HG02981 (cell line): ENCODE measurements around the gene MACROH2A1.

ENCODE experiments used
- ATAC-seq: cut with Tn5 transposase; IDR thresholded peaks from one replicate; pipeline ENCODE4 v1.9.1; 2021; ENCODE audit warnings: mild to moderate bottlenecking, moderate library complexity; ENCODE audit not compliant: unreplicated experiment

MACROH2A1 gene

DNA sequence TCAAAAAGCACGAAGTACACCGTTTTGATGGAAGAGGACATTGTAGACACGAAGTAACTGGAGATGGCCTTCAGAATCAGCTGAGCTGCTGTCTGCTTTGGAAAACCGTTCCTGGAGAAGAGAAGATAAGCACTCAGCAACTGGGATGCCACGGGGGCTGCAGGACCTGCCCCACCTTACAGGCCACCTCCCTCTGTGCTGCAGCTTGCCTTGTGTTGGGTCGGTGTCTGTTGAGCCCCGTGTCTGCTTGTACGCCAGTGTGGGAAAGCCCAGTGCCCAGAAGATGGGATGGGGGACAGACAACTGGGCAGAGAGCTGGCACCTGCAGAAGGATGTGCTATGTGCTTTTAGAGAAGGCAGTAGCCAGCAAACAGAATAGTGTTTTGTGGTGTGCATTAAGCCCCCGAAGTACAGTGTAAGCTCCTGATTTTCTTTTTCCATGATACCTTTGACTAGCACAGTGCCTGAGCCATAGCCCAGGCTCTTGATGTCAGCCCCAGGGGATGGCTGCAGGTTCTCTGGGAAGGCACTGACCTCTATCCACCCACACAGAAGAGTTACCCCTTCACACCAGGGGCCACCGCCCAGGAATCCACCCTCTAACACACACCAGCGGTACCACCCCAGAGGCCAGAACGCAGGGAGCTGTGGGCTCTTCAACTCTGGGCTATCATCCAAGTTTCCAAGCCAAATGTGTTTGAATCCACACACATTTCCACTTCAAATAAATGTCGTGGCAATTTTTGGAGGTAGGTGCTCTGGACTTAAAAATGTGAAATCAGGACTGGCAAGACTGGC is 63.8 kb downstream of the MACROH2A1 start:
- ATAC-seq, result no peak

DNA sequence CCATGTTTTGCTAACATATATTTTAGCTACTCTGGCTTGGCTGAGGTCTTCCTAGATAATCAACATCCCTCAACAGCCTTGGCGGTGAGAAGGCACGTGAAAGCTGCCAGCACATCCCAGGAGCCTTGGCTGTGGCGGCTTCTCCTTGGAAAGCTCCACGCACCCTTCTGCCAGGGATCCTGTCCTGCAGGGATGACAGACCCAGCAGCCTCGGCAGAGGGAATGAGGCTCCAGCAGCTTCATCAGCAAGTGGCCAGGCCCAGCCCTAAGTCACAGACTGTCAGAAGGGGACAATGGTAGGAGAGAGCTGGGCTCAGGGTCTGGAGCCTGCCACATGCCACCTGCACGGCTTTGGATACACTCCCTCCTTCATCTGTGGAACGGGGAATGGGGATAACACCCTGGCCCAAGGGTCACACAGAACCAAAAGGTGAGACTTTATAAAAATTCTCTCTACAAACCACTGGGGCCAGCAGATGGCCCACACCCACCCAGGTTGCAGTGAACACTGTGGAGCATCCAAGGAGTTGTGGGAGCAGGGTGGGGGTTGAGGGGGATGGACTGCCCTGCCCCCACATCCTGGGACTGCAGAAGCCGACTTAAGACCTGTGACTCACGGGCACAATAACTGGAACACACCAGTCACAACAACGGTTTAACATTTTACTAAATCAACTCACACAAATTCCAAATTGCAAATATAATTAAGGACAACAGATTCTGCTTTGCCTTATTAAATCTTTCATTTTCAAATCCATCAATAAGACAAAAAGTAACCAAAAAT is 65.1 kb downstream of the MACROH2A1 start:
- ATAC-seq, result no peak

DNA sequence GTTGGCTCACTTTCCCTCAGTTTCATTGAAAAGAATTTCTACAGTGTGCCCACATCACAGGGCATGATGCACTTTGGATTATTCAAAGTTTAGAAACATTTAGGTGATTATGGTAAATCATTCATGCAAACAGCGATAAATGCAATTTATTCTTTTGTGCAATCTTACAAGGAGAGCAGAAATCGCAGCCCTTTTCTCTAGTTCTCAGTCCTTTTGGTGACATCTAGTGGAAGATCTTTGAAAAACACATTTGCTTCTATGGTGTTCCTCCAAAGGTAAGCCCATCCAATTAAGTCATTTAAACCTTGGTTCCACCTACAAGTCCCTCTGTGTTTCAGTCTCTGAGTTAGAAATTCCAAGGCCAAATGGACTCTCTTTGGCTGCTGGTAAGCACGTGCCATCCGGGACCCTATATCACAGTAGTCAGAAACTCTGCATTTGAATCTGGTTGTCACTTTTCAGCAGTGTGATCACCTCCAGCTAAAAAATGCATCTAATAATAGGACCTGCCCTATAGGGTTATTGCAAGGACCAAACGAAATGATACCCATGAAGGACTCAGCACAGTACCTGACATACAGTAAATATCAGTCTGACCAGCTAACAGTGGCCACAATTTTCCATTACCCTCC is 66.4 kb downstream of the MACROH2A1 start:
- no peak for ATAC-seq

DNA sequence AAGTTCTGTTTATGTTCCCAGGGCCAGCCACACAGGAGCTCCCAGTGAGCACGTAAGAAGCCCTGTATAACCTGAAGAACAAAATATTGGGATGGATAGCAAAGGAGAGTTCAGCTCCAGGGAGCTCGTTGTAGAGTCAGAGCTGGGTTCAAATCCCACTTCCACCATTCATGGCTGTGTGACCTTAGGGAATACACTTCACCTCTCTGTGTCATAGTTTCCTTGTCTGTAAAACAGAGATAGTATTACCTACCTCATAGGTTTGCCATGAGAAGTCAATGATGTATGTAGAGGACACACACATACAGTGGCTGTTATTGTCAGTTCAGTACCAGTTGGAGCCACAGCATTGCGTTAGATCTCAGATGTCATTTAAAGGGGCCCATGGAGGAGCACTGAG is 67.4 kb downstream of the MACROH2A1 start:
- no peak for ATAC-seq

DNA sequence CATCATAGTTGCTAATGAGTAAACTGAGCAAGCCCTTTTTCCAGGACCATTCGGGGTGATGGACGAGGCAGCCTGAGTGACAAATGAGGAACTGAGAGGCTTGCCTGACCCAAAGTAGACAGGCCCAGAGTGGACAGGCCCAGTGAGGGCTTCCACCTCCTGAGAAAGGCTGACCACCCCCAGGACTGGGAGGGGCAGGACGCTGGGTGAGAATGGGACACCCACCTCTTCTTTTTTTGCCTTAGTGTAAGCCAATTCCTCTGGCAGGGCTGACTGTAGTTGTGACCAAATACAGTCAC is 68.3 kb downstream of the MACROH2A1 start:
- ATAC-seq, result no peak

DNA sequence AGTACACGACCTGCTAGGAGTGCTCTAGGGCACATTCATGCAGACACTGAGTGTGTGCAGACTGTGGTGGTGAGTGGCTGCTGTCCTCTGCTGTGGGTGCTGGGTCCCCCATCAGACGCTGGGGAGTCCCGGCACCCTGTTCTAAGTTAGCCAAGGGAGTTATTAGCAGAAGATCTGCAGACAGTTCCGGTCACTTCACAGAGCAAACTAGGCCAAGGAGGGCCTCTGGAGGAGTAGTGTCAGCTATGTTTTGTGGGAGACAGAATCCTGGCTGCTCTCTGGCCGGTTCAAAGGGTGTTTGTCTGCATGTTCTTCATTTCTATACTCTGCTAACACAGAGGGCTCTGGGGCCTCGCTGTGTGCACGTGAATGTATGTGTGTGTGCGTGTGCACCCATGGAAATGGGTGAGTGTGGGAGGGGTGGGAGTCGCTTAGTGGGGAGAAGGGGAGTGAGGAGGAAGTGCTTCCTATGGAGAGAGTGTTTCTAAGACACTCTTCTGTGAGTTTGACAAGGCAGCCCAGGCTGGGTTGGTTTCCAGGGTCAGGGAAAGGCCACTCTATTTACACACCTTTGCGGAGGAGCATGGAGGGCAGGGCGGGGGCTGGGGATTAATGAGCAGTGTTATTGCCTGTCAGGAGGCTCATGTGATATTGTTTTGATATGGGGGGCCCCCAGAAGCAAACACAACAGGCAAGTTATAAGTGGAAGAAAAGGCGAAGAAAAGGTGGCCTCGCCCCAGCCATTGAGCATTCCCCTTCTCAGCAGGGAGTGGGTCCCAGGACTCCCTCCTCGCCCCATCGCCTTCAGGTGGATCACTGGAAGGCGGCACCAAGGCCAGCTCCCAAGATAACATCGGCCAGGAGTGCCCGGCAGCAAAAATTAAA is 68.9 kb downstream of the MACROH2A1 start:
- no peak for ATAC-seq

DNA sequence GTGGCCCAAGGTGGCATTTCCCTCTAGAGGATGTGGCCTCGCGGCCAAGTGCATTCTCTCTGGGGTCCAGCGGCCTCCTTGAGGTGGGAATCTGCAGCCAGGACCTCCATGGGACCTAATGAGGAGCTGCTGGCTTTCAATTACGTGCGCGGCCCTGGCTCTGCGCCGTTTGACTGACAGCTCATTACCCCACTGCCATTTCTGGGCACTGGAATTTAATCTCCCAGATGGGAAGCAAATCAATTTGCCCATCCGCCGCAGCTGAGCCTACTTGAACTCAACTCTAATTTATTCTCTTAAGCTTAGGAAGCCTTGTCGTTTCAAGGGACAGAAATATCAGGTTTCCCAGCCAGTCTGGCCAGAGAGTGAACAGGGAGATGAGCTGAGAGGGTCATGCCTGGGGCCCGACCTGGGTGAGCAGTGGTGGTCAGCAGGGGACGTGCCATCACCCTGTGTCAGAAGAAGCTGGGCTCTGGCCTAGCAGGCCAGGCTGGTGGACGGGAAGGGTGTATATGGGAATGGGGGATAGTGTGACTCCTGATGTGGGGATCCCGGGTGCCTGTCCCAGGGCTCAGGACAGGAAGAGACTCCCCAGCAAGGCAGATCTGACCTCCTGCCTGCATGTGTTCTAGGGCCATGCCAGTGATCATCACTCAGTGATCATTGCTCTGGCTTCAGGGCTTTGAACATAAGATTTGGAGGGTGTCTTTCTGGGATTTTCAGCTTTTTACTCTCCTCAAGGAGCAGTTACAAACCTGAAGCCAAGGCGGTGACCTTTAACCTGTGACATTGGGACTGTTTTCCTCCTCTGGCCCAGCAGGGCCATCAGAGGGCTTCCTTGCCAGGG is 69.7 kb downstream of the MACROH2A1 start:
- no peak for ATAC-seq

DNA sequence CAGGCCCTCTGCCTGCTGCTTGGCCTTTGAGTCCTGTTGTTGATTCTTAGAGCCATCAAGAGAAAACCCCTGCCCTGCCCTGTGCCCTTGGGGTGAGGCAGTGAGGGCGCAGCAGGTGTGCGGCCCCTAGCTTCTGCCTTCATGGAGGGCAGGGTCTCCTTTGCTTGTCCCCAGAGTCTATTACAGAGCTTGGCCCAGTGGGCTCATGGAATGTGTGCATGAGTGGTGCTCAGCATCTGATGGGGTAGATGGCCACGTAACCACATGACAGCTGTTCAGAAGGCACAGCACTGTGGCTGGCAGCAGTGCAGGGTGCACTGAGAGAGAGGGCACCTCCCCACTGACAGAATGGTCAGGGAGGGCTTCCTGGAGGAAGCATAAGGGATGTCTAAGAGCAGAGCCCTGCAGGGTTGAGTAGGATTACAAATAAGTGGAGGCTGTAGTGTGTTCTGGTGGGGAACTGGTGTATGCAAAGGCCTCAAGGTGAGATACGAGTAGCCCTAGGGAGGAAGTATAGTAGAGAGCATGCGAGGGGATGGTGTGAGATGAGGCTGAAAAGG is 70.8 kb downstream of the MACROH2A1 start:
- no peak for ATAC-seq

DNA sequence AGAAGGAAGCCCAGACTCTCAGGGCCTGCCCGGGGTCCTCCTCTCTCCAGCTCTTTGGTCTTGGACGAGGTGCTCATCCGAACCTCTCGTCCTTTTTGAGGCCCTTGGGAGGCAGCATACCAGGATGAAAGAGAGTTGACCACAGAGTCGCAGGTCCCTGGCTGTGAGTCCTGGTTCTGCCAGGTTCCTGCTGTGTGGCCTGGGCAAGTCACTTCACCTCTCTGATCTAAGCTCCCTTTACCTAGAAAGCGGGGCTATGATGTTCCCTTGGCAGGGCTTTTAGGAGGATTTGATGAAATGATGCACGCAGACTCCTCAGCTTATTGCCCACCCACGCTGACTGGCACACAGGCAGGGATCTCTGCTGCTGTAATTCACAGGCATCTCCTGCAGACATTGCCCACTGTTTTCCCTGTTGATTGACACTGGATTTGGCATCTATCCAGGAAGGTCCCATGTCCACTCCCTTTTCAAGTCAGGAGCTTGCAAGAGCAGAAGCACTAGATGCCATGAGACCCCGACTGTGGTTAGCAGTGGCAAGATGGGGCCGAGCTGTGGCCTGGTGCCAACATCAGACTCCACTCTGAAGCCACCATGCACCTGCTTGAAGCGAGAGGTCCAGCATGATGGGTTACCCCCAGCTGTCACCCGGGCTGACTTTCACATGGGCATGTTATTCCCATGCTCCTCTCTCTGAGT is 71.5 kb downstream of the MACROH2A1 start:
- ATAC-seq, result no peak

DNA sequence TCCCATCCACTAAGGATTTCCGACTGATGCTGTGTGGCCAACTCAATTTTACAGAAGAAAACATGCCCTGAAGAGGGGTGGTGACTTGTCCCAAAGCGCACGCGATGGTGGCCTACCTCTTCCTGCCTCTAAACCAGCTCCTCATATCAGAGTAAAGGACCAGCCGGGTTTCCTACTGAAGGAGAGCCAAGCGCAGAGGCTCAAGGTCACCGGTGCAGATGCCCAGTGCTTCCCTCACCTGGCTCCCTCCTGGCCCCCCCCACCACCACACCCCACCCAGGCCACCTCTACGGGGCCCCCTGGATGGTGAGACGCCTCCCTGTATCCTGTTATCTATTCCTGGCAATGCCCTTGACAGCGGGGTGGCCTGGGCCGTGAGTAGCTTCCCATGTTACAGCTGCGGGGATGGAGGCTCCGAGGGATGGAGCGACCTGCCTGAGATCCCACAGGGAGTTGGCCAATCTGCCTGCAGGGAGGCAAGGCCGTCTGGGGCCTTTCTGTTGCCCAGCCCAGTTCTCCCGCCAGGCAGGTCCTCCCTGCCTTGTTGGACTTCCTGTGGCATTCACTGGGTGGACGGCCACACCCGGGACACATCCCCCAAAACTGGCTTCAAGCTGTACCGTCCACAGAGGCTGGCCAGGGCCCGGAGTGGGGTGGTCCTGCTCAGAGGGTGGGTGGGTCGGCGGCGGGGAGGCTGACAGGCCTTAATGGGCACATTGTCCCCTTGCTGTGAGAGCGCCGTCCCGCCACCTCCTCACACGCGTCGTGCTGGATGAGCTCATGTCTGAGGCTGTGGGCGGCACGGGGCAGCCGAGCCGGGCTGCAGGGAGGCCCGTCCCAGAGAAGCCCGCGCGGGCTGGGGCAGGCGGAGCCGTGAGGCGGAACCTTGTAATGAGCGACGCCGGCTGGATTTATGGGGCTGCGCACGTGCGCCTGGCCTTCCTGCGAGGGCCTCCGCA is 72.5 kb downstream of the MACROH2A1 start:
- no peak for ATAC-seq

DNA sequence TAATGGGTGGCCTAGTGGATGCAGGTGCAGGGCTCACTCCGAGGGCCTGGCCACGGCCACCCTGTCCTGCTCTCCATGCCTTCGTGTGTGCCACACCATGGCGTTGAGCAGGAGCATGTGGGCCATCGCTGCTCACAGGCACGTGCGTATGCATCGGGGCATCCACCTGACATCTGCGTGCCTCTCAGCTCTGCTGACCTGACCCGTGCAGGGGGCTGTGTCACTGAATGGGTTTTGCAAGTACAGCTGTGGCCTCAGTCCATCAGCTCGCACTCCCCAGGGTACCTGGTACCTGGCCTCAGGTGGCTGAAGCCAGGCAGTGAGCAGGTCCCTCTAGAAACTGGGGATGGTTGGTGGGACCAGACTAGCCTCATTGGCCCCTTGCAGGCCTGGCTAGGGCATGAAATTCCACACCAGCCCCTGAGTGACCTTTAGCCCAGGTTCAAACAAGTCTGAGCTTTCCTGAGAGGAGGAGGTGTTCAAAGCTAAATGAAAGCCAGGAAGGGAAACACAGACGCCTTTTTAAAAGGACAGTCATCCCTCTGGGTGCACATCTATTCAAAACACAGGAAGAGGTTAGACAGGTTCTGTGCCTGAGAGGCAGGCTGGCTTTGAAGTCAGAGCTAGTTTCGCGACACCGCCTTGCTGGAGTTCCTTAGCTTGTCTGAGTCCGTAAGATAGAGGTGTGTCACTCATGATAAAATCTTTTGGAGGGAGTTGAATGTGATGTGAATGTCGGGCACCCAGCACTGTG is 74.0 kb downstream of the MACROH2A1 start:
- ATAC-seq, result no peak

DNA sequence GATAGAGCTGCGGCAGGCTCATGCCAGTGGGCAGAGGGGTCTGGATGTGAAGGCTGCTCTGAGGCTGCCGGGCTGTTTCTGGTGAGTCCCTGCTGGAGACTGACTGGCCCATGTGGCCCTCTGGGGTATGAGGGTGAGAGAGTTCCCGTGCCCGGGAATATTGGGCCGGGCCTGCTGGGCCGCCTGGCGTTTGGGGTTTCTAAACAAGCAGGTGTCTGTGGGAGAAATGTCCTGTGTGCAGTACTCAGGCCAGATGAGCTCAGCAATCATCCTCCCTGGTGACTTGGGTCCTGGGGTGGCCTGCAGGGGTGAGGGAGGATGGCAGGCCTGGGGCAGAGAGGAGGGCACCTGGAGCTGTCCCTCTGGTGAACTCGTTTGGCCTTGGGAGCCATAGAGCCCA is 74.9 kb downstream of the MACROH2A1 start:
- no peak for ATAC-seq

DNA sequence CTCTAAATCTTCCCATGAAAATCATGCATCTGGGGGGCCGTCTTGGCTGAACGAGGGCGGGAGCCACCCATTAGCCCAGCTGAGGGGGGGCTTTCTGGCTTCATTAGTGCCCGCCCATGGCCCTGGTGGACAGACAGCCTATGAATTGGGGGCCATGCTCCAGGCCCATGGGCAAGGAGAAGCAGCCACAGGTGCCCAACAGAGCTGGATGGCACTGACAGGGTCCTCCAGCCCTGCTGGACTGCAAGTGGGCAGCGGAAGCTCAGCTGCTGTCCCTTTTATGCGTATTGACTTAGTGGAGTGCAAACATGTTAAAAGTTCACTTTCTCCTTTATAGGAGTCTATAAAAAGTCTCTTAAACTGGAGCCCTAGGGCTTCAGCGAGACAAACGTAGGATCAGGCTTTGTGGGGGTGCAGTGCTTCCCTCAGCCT is 75.3 kb downstream of the MACROH2A1 start:
- ATAC-seq, result no peak

DNA sequence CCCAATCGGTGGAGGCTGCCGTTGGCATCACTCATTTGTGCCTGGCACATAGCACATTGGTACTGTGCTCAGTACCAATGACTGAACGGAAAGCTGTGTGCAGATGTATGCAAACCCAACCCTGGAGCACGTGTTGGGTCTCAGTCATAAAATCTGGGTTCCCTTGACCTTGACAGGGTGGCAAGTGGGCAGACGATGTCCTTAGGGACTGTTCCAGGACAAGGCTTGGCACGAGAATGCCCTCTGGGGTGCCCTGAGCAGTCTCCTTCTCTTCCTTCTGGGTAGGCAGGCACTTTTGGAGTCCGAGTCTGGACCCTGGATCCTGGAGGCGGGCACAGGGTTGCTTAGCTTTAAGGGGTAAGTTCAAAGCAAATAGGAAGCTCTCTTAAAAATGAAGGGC is 75.8 kb downstream of the MACROH2A1 start:
- ATAC-seq, result no peak

DNA sequence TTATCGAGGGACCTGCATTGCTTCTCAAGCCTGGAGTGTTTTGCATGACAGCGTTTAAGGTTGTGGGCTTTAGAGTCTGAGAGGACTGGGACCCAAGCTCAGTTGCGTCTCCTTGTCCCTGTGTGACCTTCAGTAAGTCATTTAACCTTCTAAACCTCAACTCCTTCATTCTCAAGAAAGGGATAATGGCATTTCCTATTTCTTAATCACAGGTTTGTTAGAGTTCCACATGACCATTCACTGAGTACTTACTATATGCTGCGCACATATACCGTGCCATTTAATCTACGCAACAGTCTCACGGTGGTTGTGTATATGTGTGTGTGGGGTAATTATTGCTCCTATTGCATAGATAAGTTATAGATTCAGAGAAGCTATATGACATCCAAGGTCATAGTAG is 76.3 kb downstream of the MACROH2A1 start:
- ATAC-seq, result no peak

DNA sequence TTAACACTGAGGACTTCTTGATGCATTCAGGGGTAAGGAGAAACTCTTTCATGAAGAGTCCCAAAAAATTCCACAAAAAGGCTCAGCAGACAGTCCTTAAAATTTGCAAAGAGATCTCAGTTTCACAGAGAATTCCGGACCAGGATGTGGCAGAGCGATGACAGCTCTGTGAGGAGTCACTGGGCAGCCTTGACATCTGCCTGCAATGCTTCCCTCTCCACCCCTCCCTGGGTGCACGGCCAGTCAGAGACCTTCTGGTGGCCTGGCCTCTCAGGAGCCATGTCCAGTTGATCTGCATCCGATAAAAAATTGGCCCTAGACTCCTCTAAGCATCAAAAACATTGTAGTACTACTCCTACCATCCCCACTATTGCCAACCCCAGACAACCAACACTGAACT is 76.8 kb downstream of the MACROH2A1 start:
- ATAC-seq, result no peak

DNA sequence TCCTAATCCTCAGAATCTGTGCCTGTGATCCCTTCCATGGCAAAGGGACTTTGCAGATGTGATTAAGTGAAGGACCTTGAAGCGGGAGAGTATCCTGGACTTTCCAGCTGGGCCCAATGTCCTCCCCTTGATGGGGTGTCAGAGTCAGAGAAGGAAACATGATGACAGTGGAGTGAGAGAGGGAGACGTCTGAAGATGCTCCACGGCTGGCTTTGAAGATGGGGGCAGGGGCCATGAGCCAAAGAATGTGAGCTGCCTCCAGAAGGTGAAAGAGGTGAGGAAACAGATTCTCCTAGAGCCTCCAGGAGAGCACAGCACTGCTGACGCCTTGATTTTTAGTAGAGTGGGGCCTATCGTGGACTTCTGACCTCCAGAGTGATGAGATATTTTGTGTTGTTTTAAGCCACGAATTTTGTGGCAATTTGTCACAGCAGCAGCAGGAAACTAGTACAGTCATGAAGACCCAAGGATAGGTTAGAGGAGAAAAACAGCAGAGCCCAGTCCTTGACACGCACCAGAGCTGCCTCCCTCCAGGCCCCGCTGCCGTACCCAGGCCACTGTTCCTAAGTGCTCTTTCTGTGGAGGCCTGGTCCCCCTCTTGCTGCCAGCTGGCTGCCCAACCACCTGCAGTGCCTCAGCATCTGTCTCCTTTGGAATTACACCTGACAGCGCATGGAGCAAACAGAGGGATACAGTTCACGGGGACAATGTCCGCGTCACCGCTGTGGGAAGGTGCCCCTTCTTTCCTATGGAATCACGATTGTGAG is 78.1 kb downstream of the MACROH2A1 start:
- no peak for ATAC-seq
